Measurements from ENCODE around the gene TTC6. TPM values are rescaled to one million over a fixed set of nuclear protein-coding genes. Genes with fewer than 3 reads are reported as not detected.
A peak's percentile ranks its signal among the peaks of the same experiment; 100 is the strongest.

The TTC6 gene
- polyA plus RNA-seq, 1 donor (not counting 4 experiments of a cell fraction or from before 2014, with no cell fraction given): not detected

DNA sequence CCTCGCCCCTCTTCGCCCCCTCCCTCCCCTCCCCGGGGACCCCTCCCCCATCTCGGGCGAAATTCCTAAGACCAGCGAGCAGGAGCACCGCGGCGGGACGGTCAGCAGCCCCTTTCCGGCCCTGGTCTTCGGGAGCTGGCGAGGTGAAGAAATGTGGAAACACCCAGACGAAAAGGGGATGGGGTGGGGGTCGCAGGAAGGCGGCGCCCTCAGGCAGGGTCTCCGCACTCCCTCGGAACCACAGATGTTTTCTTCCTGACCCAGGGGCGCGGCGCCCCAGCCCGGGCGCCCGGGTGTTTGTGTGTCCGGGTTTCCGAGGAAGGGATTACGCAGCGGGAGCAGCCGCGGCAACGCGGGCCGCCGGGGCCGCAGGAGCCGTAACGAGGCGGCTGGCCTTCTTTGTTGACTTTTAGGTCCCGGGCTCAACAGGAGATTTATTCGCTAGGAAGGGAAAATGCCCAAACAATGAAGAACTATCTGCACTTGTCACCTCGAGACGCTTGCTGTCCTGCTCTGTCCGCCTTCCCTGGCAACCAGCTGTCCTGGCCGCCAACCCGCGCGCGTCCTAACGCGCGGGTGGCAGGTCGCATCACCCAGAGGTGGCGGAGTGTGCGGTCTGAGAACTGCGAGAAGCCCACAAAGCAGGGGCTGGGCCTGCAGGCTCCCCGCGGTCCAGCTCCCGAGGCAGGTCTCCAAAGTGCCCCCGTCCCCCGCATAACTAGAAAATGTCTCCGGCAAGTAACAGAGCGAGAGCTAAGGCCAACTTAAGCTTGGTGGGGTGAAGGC lies 7.4 kb upstream of the TTC6 start:
- peaks cover 3% of the 10 kb centered on the region for H3K4me1 ChIP-seq (ENCODE audit: control insufficient read depth, extremely low read depth, insufficient read depth, low read length)
- H3K9me3 ChIP-seq (ENCODE audit: control insufficient read depth, low read depth, low read length): no peaks in the 10 kb centered on the region
- DNase-seq (ENCODE audit: low read depth, low spot score) (no peak), FAIRE-seq (no peak)
- no peak overlapping the region for H3K27ac ChIP-seq (ENCODE audit: control insufficient read depth, insufficient read depth, low read length)
- dilution Hi-C loops (cut with MboI; ENCODE audit: extremely low pct_ligation_motif_present, low sequenced_read_pairs): no loop called here
- H3K4me3 ChIP-seq (ENCODE audit: control insufficient read depth in 2 of 3, extremely low read depth in 1 of 3, insufficient read depth in 2 of 3, low read depth in 1 of 3, low read length in 3 of 3): no peak overlapping the region
- H3K36me3 ChIP-seq (ENCODE audit: control insufficient read depth in 2 of 2, extremely low read depth in 1 of 2, insufficient read depth in 2 of 2, low read length in 2 of 2): no peaks in the 10 kb centered on the region
- H4K20me1 ChIP-seq (ENCODE audit: control insufficient read depth, extremely low read depth, insufficient read depth, low read length): peaks cover 9% of the 10 kb centered on the region
- H3K9ac ChIP-seq (ENCODE audit: control insufficient read depth, extremely low read depth, insufficient read depth, low read length): no peak overlapping the region
- peak overlapping the region; percentile 27 for H3K4me2 ChIP-seq (ENCODE audit: control insufficient read depth, extremely low read depth, insufficient read depth, low read depth, low read length)
- no peaks in the 10 kb centered on the region for H3K79me2 ChIP-seq (ENCODE audit: control insufficient read depth, insufficient read depth, low read length)
- no peaks in the 10 kb centered on the region for H3K9me1 ChIP-seq (ENCODE audit: control insufficient read depth, extremely low read depth, insufficient read depth, low read length)
- H3K27me3 ChIP-seq (ENCODE audit: control insufficient read depth, extremely low read depth, insufficient read depth, low read length): peaks cover 92% of the 10 kb centered on the region
- no peak overlapping the region for H2AFZ ChIP-seq (ENCODE audit: control insufficient read depth, low read length)
- peak; percentile 99 for TF ChIP-seq EZH2 (IDR thresholded peaks at IDR 0.05; ENCODE audit: low read length)
- TF ChIP-seq, protein P1, sequence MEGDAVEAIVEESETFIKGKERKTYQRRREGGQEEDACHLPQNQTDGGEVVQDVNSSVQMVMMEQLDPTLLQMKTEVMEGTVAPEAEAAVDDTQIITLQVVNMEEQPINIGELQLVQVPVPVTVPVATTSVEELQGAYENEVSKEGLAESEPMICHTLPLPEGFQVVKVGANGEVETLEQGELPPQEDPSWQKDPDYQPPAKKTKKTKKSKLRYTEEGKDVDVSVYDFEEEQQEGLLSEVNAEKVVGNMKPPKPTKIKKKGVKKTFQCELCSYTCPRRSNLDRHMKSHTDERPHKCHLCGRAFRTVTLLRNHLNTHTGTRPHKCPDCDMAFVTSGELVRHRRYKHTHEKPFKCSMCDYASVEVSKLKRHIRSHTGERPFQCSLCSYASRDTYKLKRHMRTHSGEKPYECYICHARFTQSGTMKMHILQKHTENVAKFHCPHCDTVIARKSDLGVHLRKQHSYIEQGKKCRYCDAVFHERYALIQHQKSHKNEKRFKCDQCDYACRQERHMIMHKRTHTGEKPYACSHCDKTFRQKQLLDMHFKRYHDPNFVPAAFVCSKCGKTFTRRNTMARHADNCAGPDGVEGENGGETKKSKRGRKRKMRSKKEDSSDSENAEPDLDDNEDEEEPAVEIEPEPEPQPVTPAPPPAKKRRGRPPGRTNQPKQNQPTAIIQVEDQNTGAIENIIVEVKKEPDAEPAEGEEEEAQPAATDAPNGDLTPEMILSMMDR (optimal IDR thresholded peaks at IDR 0.05 in 1 of 3, IDR thresholded peaks at IDR 0.05 in 1 of 3, conservative IDR thresholded peaks at IDR 0.05 in 1 of 3; ENCODE audit: extremely low read depth in 1 of 3, insufficient read depth in 2 of 3, low read length in 3 of 3): no peak

DNA sequence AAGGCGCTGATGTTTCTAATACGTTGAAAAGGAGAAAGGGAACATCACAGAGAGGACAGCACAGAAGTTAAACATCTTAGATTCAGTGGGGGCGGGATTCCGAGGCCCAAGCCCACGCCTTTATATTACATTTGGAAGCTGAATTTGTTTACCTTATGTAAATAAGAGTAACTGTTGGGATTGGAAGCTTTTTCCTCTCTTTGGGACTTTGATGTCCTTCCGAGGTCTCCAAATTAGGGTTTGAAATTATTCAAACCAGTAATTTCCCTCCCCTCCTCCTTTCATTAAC lies 6.8 kb upstream of the TTC6 start:
- no peak overlapping the region for H3K4me3 ChIP-seq (ENCODE audit: control insufficient read depth in 2 of 3, extremely low read depth in 1 of 3, insufficient read depth in 2 of 3, low read depth in 1 of 3, low read length in 3 of 3)
- H3K9me1 ChIP-seq (ENCODE audit: control insufficient read depth, extremely low read depth, insufficient read depth, low read length): no peaks in the 10 kb centered on the region
- H3K36me3 ChIP-seq (ENCODE audit: control insufficient read depth in 2 of 2, extremely low read depth in 1 of 2, insufficient read depth in 2 of 2, low read length in 2 of 2): no peaks in the 10 kb centered on the region
- H3K27ac ChIP-seq (ENCODE audit: control insufficient read depth, insufficient read depth, low read length): no peak overlapping the region
- peak; percentile 74 for TF ChIP-seq EZH2 (IDR thresholded peaks at IDR 0.05; ENCODE audit: low read length)
- TF ChIP-seq, protein P1 (optimal IDR thresholded peaks at IDR 0.05 in 1 of 3, IDR thresholded peaks at IDR 0.05 in 1 of 3, conservative IDR thresholded peaks at IDR 0.05 in 1 of 3; ENCODE audit: extremely low read depth in 1 of 3, insufficient read depth in 2 of 3, low read length in 3 of 3): no peak
- H4K20me1 ChIP-seq (ENCODE audit: control insufficient read depth, extremely low read depth, insufficient read depth, low read length): peaks cover 9% of the 10 kb centered on the region
- FAIRE-seq (no peak), DNase-seq (ENCODE audit: low read depth, low spot score) (no peak)
- peaks cover 89% of the 10 kb centered on the region for H3K27me3 ChIP-seq (ENCODE audit: control insufficient read depth, extremely low read depth, insufficient read depth, low read length)
- H3K4me2 ChIP-seq (ENCODE audit: control insufficient read depth, extremely low read depth, insufficient read depth, low read depth, low read length): no peak overlapping the region
- peaks cover 3% of the 10 kb centered on the region for H3K4me1 ChIP-seq (ENCODE audit: control insufficient read depth, extremely low read depth, insufficient read depth, low read length)
- H2AFZ ChIP-seq (ENCODE audit: control insufficient read depth, low read length): no peak overlapping the region
- H3K79me2 ChIP-seq (ENCODE audit: control insufficient read depth, insufficient read depth, low read length): no peaks in the 10 kb centered on the region
- no peaks in the 10 kb centered on the region for H3K9me3 ChIP-seq (ENCODE audit: control insufficient read depth, low read depth, low read length)
- dilution Hi-C loops (cut with MboI; ENCODE audit: extremely low pct_ligation_motif_present, low sequenced_read_pairs): no loop called here
- H3K9ac ChIP-seq (ENCODE audit: control insufficient read depth, extremely low read depth, insufficient read depth, low read length): no peak overlapping the region

Measured in keratinocyte (primary cell).